Erythroblast (primary cell): Measurements from ENCODE around the gene FNIP2.

Source experiments
- GATA1 ChIP-seq: IDR thresholded peaks from 2 replicates; pipeline ENCODE4 v1.6.1; 2011; ENCODE audit warnings: low read depth, mild to moderate bottlenecking, control low read depth, low read length, moderate library complexity
- POLR2A ChIP-seq: IDR thresholded peaks from 2 replicates; pipeline ENCODE4 v1.6.1; 2011; ENCODE audit warnings: mild to moderate bottlenecking, low read length

DNA sequence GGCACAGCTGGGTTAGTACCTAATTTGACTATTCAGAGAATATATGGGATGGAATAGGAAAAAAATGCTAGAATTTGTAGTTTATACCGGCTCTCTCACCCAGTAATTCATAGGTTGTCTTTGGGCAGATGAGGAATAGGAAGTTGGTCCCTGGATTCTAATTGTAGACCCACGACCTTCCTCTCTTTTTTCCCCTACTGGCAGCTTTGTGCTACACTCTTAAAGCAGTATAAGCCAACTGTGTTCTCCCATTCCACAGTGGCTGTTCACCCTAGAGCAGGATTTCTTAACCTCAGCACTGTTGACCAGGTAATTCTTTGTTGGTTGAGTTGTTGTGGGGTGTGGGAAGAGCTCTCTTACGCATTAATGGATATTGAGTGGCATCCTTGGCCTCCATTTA, 92.9 kb downstream of the FNIP2 start:
- TF ChIP-seq POLR2A (no peak), GATA1 (no peak)
